Measurements from ENCODE around the gene ZNF217.
A peak's percentile ranks its signal among the peaks of the same experiment; 100 is the strongest.
"Not testable (repeated sequence)": the region's sequence is repeated elsewhere in the genome, so short reads cannot be mapped to it uniquely, and the experiment has no call there.

ZNF217 gene

DNA sequence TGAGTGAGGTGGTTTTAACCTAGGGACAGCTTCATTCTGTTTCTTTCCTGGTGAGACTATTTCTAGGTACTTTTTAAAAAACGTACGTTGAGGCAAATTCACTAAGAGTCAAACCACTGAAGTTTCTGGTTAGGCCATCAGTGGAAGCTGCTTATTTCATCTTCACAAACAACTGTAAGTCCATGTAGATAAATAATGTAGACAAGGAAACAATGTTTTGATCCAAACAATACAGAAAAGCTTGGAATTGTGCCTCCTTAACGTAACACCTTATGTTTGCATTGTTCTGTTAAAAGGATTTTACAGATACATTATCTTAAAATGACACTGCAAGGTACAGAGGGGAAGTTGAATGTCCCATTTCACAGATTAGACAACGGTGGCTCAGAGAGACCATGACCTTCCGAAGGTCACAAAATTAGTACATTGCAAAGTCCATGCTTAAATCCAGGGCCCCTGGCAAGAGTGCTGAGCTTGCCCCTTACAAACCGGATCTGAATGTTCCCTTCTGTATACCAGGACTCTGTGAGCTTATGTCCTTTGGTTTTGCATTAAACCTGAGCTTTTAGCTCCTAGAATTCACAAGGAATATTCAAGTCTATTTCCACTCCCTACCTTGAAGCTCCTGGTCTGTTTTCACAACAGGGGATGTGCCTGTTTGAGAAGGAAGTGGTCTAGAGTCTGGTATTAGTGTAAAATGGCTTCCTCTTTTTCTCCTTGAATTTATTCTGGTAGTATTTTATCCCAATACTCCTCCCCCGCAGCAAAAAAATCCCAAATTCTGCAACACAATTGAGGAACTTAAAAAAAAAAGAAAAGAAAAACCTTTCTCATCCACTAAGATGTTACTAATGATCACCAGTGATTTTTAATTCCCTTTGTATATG, 28.9 kb upstream of the ZNF217 start:
- no peak for DNase-seq (ENCODE audit: low read depth in 2 of 2, low spot score in 1 of 2)

DNA sequence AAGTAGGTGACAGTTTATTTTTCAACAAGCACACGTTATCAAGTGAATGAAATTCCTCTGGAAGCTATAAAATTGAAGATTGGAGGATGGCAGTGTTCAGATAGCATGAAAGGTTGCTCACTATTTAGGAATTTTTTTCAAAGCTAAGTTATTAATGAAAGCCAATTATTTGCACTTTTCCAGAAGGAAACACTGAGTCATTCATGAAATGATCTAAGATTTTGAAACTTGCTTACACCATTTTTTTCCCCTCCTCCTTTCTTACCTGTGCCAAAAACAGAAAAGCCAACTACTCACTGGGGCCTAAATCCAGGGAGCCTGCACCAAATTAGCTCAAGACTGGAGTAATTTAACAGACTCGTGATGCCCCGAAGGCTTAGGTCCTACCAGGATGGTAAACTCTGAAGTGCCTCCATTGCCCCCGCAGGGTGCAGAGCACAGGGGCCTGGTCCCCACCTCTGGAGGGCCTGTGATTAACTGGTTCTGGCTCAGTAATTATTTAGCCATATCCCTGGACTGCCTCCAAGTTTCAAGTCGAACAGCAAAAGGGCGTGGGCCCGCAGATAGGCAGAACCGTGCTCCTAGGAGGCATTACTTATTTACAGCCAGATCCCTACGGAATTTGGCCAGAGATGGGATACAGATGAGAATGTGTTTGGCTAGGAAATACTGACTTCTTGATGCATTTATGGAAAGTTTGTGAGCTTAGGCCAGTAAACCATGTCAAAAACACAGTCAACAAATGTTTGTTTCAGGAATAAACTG, 28.0 kb upstream of the ZNF217 start:
- DNase-seq (ENCODE audit: low read depth in 2 of 2, low spot score in 1 of 2) = no peak

DNA sequence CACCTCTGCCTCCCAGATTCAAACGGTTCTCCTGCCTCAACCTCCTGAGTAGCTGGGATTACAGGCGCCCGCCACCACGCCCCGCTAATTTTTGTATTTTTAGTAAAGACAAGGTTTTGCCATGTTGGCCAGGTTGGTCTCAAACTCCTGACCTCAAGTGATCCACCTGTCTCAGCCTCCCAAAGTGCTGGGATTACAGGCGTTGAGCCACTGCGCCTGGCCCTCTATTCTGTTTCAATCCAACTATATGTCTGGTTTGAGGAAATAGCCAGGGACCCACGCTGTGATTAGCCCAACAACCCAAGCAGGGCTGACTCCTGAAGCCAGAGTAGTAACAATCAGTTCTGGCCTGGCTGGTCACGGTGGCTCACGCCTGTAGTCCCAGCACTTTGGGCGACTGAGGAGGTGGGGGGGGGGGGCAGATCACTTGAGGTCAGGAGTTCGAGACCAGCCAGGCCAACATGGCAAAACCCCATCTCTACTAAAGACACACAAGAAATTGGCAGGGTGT, 24.9 kb upstream of the ZNF217 start:
- not testable (repeated sequence) for DNase-seq (ENCODE audit: low read depth in 2 of 2, low spot score in 1 of 2)

DNA sequence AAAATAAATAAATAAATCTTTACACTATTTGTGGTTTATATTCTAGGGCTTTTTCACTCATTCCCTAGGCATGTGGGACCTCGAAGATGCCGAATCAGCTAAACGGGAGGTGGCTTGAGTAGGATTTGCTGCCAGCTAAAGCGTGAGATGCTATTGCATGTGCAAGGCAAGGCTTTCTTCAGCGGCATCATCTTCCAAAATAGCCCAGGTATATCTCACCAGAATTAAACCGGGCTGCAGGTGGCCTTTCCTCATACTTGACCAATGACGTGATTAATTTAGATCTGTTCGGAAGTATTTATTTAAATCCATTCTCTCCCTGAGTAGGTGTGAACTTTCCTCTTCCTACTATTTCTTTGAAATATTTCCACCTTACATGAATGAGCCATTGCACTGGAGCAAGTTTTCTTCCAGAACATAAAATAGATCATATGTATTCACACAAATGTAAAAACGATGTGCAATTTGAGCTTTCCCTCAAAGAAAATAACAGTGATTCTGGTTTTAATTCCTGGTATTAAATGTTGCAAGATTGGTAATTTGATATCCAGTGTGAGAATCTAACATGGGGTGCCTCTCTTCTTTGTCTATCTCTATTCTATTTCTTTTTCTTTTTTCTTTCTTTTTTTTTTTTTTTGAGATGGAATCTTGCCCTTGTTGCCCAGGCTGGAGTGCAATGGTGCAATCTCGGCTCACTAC, 24.3 kb upstream of the ZNF217 start:
- no peak for DNase-seq (ENCODE audit: low read depth in 2 of 2, low spot score in 1 of 2)

DNA sequence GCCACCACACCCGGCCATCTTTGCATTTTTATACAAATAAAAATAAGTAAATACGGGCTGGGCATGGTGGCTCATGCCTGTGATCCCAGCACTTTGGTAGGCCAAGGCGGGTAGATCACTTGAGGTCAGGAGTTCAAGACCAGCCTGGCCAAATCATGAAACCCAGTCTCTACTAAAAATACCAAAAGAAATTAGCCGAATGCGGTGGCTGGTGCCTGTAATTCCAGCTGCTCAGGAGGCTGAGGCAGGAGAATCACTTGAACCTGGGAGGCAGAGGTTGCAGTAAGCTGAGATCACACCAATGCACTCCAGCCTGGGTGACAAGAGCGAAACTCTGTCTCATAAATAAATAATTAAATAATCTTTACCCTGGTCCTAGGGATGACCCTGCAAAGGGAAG, 22.9 kb upstream of the ZNF217 start:
- DNase-seq (ENCODE audit: low read depth in 2 of 2, low spot score in 1 of 2) = not testable (repeated sequence)

DNA sequence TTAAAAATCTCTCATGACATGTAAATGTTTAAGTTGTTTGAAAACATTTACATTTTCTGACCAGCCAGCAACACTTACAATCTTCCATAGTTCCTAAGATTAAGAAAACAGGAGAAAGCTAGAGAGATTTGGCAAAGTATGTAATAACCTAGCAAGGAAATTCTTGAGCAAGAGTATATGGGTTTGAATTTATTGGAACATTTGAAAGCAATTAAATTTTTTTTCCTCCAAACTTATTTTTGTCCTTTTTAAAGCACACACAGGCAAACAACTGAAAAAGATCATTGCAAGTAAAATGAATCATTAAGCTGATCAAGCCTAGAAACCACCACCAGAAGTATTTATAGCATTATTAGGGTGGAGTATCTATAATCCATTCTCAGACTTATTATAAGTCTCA, 20.1 kb upstream of the ZNF217 start:
- DNase-seq (ENCODE audit: low read depth in 2 of 2, low spot score in 1 of 2) = no peak

DNA sequence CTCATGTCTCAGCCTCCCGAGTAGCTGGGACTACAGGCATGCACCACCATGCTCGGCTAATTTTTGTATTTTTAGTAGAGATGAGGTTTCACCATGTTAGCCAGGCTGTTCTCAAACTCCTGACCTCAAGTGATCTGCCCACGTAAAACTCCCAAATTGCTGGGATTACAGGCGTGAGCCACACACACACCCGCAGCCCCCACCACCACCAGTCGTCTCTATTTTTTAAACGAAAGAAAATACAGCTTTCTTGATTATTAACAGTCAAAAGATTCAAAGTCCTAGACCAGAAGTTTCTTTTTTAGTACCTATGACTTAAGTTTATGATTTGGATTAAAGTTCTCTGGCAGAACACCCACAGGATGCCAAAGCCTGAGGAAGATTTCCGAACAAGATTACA, 18.6 kb upstream of the ZNF217 start:
- DNase-seq (ENCODE audit: low read depth in 2 of 2, low spot score in 1 of 2) = not testable (repeated sequence)

DNA sequence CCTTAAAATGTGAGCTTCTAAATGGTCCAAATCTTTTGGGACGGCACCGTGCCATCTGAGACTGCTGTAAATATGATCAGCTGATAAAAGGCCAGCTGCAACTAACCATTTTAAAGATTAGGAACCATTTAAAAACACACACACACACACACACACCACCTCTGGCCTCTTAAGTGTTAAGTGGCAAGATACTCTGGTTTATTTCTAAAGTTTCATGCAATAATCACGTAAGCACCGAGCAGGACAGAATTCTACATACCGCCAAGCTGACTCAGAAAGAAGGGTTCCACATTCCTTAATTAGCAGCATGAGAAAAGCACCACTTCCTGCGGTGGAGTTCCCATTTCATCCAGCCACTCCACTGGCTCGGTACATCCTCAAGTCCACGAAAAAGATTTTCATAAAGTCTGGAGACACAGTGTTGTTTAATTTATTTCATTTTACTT, 17.8 kb upstream of the ZNF217 start:
- DNase-seq (ENCODE audit: low read depth in 2 of 2, low spot score in 1 of 2) = no peak

DNA sequence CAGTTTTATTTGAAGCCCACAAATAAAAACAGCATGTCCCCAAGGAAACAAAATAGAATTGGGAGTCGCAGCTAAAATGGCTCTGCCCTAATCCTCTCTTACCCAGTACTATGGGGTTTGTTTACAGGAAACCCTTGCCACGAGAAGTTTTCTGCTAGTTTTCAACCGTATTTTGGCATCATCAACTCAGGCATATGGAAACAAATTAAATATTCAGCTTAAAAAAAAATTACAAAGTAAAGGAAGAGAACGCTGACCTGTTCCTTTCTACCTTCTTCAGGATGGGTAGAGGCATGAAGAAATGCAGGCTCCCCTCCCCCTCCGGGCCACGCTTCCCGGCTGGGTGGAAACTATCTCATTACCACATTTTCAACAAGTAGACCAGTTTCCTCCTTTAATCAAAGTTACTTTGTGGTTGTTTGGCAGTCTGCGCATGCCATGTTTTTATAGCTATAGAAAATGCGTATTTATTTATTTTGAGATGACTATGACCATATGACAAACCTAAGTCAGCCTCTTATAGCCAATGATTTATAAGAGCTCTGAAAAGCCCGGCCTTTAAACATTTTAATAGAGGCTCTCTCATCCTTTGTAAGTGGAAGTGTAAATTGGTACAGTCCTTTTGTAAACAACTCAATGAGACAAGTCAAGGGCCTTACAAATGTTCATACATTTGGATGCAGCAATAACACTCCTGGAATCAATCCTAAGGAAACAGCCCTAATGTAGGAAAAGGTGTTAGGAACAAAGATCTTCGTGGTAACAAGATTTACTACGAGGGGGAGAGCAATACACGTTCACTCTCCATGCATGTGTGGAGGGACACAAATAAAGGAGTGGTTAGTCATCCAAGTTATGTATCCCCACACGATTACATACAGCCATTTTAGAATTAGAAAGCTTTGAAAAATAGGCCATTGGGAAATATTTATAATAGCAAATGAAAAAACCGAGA, 16.1 kb upstream of the ZNF217 start:
- DNase-seq (ENCODE audit: low read depth in 2 of 2, low spot score in 1 of 2) = peak; percentile 43 to 48

DNA sequence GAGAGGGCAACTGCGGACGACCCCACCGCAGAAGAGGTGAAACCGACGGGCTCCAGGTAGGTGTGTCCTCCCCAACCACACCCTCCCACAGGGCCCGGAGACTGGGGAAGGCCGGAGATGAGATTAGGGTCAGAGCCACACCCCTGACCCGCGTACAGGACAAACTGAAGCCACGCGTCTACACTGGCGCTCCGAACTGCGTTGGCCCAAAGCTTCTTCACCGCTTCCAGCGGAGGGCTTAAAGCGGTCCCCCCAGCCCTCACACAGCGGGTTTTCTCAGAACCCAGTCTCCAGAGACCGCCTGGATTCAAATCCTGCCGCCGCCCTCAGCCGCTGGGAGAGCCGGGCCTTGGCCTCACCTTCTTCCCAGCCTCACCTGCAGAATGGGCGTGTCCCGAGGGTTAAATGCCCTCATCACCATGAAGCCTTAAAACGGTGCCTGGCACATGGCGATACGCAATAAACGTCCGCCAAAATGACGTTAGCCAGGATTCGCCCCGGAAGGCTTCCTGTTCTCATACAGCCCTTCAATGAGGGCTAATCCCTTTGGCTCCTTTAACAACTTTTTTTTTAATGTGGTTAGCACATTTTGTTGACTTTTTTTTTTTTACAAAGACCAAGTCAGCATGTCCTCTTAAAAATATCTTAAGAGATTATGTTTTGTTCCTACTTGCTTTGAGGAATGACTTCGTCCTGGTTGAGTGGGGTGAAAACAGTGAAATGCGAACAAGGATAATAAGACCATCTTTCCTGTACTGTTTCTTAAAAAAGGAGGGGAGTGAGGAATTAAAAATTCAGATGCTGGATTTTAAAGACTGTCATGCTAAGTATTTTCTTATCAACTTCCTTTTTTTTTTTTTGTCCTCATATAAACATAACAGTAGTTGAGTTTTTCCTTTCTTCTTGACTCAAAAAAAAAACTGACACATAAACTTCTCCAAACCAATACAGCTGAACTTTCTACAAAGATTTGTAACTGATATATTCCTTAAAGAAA, 15.1 kb upstream of the ZNF217 start:
- no peak for DNase-seq (ENCODE audit: low read depth in 2 of 2, low spot score in 1 of 2)

DNA sequence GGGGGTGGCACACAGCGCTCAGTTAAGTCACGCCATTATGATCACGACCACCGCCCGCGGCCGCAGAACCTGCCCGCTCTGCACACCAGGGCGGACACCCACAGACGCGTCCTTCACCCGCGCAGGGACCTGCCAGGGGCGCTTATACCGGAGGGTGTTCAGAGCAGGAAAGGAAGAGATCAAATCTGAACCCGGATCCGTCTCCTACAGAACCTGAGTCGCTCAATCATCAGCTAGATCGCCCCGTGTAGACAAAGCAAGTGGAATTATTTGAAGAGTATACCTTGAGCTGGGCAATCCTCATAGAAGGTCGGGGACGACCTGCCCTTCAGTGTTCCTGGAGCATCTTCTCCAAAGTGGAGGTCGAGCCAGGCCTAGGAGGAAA, 14.4 kb upstream of the ZNF217 start:
- DNase-seq (ENCODE audit: low read depth in 2 of 2, low spot score in 1 of 2) = no peak

DNA sequence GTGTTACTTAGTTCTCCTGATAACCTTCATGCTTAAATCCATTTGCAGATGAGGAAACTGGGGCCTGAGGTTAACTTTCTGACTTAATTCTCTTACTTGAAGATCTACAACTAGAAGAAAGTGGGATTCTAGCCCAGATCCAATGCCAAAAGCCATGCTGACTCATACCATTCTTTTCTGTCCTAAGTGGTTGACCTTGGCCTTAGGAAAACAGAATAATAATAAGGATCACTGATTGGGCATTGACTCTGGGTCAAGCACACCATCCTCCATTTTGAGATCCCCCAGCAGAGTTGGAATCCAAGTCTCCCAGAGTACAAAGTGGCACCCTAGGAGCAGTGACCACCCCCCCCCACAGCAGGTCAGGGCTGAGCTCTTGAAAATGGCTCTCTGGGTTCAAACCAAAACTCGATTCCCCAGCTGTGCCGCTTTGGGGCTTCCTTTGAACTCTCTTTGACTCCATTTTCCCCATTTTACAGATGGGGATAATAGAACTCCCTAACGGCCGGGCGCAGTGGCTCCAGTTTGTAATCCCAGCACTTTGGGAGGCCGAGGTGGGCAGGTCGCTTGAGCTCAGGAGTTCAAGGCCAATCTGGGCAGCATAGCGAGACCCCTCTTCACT, 12.8 kb upstream of the ZNF217 start:
- DNase-seq (ENCODE audit: low read depth in 2 of 2, low spot score in 1 of 2) = no peak

DNA sequence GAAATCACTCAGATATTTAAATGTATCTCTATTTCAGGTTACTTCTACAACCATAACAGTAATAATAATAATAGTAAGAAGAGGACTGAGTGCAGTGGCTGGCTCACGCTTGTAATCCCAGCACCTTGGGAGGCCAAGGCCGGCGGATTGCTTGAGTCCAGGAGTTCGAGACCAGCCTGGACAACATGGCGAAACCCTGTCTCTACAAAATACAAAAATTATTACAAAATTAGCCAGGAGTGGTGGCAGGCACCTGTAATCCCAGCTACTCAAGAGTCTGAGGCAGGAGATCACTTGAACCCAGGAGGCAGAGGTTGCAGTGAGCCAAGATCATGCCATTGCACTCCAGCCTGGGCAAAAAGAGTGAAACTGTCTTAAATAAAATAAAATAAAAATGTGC, 11.8 kb upstream of the ZNF217 start:
- DNase-seq (ENCODE audit: low read depth in 2 of 2, low spot score in 1 of 2) = not testable (repeated sequence)

DNA sequence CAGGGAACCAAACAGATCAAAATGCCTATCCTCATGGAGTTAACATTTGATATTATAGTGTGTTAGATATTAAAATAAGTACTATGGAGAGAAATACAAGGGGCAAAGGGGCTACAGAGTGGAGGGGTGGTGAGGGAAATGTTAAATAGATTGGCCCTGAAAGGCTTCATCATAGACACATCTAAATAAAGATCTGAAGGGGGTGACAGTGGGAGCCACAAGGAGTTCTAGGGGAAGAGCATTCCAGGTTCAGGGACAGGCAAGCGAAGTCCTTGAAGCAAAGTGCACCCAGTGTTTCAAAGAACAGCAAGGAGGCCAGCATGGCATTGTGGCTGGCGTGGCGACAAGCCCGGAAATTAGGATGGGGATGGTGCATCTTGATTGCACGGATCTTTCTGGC, 11.2 kb upstream of the ZNF217 start:
- DNase-seq (ENCODE audit: low read depth in 2 of 2, low spot score in 1 of 2) = not testable (repeated sequence)

DNA sequence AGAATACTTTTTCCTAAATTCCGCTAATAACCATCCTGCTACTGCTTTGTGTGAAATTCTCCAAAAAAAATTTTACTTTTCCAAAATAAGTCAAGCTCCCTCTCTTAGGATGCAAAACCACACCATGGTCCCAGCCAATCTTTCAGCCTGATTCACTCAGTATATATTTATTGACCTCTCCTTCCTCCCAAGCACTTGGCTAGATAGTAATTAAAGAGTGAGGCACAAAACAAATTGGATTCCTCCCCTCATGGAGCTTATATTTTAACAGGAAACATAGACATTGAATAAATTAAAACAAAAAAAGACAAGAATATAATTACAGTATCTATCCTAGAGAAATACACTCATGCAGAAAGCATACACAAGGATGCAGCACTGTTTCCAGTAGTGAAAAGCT, 9.0 kb upstream of the ZNF217 start:
- no peak for DNase-seq (ENCODE audit: low read depth in 2 of 2, low spot score in 1 of 2)

DNA sequence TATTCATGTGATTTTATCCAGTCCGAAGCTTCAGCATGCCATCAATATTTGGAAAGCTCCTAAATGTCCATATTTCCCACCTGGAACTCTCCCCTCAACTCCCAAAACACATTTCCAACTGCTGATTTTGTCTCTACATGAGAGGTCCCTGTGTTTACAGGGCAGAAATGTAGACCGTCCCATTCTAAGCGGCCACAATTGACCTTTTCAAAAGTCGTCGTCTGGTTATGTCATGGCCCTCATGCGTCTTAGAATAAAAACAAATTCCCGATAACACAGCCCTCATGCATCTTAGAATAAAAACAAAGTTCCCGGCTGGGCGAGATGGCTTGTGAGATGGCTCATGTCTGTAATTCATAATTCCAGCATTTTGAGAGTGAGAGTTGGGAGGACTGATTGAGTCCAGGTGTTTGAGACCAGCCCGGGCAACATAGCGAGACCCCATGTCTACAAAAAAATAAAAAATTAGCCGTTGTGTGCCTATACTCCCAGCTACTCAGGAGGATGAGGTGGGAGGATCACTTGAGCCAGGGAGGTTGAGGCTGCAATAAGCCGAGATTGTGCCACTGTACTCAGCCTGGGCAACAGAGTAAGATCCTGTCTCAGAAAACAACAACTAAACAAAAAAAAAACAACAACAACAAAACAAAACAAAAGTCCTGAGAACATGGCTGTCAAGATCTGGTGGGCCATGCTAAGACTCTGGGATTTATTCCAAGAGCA, 6.4 kb upstream of the ZNF217 start:
- no peak for DNase-seq (ENCODE audit: low read depth in 2 of 2, low spot score in 1 of 2)

DNA sequence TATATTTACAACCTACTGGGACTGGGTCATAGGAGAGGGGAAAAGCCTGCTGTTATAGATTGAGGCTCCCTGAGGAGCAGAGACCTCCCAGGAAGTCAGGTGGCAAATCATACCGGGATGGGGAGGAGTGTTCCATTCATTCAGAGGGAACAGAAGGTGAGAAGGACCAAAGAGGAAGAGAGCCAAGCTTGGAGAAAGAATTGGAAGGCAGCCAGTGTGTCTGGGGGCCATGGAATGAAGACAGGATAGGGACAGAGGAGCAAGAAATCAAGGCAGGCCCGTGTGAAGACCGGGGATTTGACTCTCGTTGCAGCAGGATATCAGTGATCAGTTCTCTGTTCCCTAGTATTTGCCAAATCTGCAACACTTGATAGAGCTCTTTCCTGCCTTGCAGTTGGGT, 5.7 kb upstream of the ZNF217 start:
- no peak for DNase-seq (ENCODE audit: low read depth in 2 of 2, low spot score in 1 of 2)

DNA sequence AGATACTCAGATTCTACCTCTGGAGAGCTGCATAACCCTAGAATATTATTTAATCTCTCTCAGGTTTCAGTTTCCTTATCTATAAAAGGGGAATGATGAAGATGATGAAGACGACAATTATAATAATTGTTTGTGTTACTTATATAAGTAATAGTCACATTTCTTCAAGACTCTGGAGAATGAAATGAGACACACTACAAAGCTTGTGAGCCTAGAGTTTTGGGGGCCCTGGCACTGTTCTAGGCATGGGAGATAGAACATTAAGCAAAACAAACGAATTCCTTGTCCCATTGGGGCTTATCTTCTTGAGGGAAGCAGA, 5.4 kb upstream of the ZNF217 start:
- DNase-seq (ENCODE audit: low read depth in 2 of 2, low spot score in 1 of 2) = no peak
